Activated CD4-positive, alpha-beta T cell treated with anti-CD3 and anti-CD28 coated beads, Interleukin-2, amount 10 ng/mL, durations not matched to agents 7 days and 5 days (primary cell): Measurements from ENCODE around the gene STK26. TPM values are rescaled to one million over a fixed set of nuclear protein-coding genes. Genes with fewer than 3 reads are reported as not detected.
"Not testable (repeated sequence)": the region's sequence is repeated elsewhere in the genome, so short reads cannot be mapped to it uniquely, and the experiment has no call there.

Source experiments
- CTCF ChIA-PET: fragments of 350-600 bp; sonication (Branson Sonifier 250); formaldehyde crosslinking; loops from one replicate; lab custom pipeline; 2021; ENCODE audit warnings: antibody characterized with exemption; lab: Charles Lee
- POLR2A ChIA-PET: fragments of 350-600 bp; sonication (Branson Sonifier 250); formaldehyde crosslinking; loops from one replicate; lab custom pipeline; 2021; ENCODE audit warnings: antibody characterized with exemption; lab: Charles Lee
- DNase-seq: peaks from one replicate; pipeline ENCODE4 v3.0.0-alpha.2; 2020
- H3K27ac Mint-ChIP-seq: one replicate; pipeline ENCODE4 v1.8.0; 2021; ENCODE audit warnings: mild to moderate bottlenecking, moderate library complexity, mixed read lengths
- H3K27me3 Mint-ChIP-seq: one replicate; pipeline ENCODE4 v1.8.0; 2021; ENCODE audit warnings: mixed read lengths
- H3K36me3 Mint-ChIP-seq: one replicate; pipeline ENCODE4 v1.8.0; 2021; ENCODE audit warnings: low read depth, mixed read lengths
- H3K4me1 Mint-ChIP-seq: one replicate; pipeline ENCODE4 v1.8.0; 2021; ENCODE audit warnings: mixed read lengths
- H3K4me3 Mint-ChIP-seq: one replicate; pipeline ENCODE4 v1.8.0; 2021; ENCODE audit warnings: mild to moderate bottlenecking, moderate library complexity, mixed read lengths
- H3K9me3 Mint-ChIP-seq: one replicate; pipeline ENCODE4 v1.8.0; 2021; ENCODE audit warnings: mixed read lengths
- total RNA-seq, 2 experiments: library from RNA; stranded (reverse); gene quantifications; one replicate each; pipeline ENCODE4 v1.2.3, GENCODE V29; 2021

STK26 gene
- total RNA-seq, 2 experiments from 2014 or later, result 46.2 to 59.9 TPM

- Mint-ChIP-seq H3K27me3 (no peaks in the 10 kb centered on the region), H3K36me3 (peaks cover 2% of the 10 kb centered on the region), H3K27ac (no peak overlapping the region), H3K9me3 (no peaks in the 10 kb centered on the region), H3K4me3 (no peak overlapping the region), H3K4me1 (peaks cover 8% of the 10 kb centered on the region)
- no peak for DNase-seq
- ChIA-PET POLR2A (no interaction called here), CTCF (no interaction called here)
These were observed 20.9 kb downstream of the STK26 start for GRCh38 chrX:132043977-132044376.

DNA sequence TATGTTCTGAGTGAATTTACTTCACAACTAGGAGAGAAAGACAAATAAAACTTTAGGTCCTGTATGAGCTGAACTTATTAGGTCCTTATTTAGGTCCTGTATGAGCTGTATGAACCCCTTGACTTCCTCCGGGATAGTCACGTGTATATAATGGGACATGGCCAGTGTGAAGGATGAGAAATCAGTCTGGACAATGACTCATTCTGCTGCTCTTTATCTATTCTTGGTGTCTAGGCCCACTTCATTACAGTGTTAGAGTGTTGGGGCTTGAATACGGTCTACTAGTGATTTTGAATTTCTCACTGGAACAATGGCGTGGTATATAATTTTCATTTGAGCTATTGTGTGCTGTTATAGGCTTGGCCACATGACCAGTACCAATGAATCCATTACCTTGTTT, 21.9 kb downstream of the STK26 start:
- Mint-ChIP-seq H3K27me3 (no peaks in the 10 kb centered on the region), H3K4me1 (peaks cover 6% of the 10 kb centered on the region), H3K4me3 (no peak overlapping the region), H3K36me3 (peaks cover 6% of the 10 kb centered on the region), H3K9me3 (no peaks in the 10 kb centered on the region), H3K27ac (no peak overlapping the region)
- ChIA-PET CTCF (interaction anchor here (0.9 kb wide), 1 partner anchor 65 kb away, joined by 3 read pairs; no protein-coding TSS in a partner anchor), POLR2A (no interaction called here)
- no peak for DNase-seq

DNA sequence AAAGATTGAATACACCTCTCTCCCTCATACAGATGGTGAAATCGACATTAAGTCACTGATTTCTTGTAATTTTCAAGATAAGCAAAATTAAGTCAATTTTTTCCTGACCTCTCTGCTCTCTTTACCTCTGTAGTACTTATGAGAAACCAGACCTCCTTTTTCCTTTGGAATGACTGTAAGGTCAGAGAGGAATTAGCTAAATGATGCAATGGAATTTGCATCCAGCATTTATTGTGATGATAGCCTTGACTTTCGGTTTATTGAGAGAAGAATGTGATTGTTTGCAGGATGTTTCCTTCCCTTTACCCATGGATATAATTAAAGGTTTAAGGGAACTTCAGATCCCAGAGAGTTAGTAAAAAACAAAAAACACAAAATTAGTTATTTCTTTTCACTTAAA, 22.4 kb downstream of the STK26 start:
- ChIA-PET POLR2A (no interaction called here), CTCF (interaction anchor here (0.9 kb wide), 1 partner anchor 65 kb away, joined by 3 read pairs; no protein-coding TSS in a partner anchor)
- Mint-ChIP-seq H3K4me3 (no peak overlapping the region), H3K4me1 (peaks cover 6% of the 10 kb centered on the region), H3K9me3 (no peaks in the 10 kb centered on the region), H3K36me3 (peaks cover 8% of the 10 kb centered on the region), H3K27ac (no peak overlapping the region), H3K27me3 (no peaks in the 10 kb centered on the region)
- no peak for DNase-seq

DNA sequence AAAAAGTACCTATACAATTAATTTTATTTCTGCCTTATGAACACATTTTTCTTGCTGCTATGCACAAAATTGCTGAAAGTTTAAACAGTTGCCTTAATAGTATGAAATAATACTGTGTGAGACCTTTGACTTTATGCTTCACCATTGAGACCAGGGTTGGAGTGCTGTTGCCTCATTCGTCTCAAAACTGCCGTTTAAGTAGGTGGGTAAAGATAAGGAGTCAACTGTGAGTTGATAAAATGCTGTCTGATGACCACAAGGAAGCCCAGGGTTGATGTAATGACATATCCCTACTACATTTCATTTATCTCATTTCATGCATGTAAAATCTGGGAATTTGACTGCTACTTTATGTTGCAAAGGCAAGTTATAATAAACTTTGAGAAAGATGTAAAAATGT, 23.4 kb downstream of the STK26 start:
- ChIA-PET POLR2A (no interaction called here), CTCF (no interaction called here)
- H3K4me1 Mint-ChIP-seq, result peaks cover 5% of the 10 kb centered on the region
- H3K36me3 Mint-ChIP-seq, result peaks cover 10% of the 10 kb centered on the region
- no peaks in the 10 kb centered on the region for H3K27me3 Mint-ChIP-seq
- H3K9me3 Mint-ChIP-seq, result no peaks in the 10 kb centered on the region
- H3K4me3 Mint-ChIP-seq, result no peak overlapping the region
- no peak for DNase-seq
- no peak overlapping the region for H3K27ac Mint-ChIP-seq

- H3K4me1 Mint-ChIP-seq, result not testable (repeated sequence)
These were observed 28.7 kb downstream of the STK26 start for GRCh38 chrX:132051778-132052177.

DNA sequence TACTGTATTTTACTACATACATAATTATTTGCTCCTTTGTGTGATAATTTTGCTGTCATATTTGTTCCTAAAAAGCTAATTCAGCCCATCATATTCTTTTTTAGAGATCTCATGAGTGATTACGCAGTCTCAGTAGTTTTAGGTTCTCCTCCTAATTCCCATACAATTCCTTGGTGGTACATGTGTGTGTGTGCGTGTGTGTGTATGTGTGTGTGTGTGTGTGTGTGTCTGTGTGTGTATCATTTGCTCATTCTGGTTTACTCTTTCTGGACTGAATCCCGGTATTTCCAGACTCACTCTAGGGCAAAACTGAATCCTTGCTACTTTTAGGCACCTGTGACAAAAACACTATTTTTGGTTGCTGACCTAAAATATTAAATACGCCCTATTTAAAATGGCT, 34.9 kb downstream of the STK26 start:
- Mint-ChIP-seq H3K4me1 (peaks cover 4% of the 10 kb centered on the region), H3K9me3 (no peaks in the 10 kb centered on the region), H3K27ac (no peak overlapping the region), H3K36me3 (peaks cover 8% of the 10 kb centered on the region), H3K4me3 (no peak overlapping the region), H3K27me3 (no peaks in the 10 kb centered on the region)
- no peak for DNase-seq
- ChIA-PET CTCF (interaction anchor here (0.7 kb wide), 1 partner anchor 166 kb away, joined by 3 read pairs; no protein-coding TSS in a partner anchor), POLR2A (no interaction called here)

More at GRCh38 chrX:132051778-132052177, 28.7 kb downstream of the STK26 start:
- peaks cover 19% of the 10 kb centered on the region for H3K36me3 Mint-ChIP-seq
- POLR2A ChIA-PET, H3K27me3 Mint-ChIP-seq, H3K4me3 Mint-ChIP-seq, CTCF ChIA-PET, DNase-seq, H3K9me3 Mint-ChIP-seq, H3K27ac Mint-ChIP-seq: not testable (repeated sequence)

DNA sequence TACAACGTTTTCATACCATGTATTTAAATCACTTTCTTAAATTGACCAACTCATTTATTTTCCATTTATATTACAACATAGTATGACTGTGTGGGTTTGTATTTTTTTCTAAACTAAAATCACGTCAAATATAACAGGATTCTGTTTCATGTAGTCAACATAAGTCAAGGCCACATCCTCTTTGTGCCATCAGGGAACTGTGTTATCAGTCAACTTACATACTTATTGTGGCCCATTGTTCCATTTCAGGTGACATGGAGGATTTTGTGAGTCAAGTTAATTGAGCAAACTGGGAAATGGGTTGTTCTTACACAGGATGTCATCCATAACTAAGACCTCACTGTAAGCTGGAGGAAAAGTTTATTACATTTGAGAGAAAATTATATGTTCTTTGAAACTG, 35.9 kb downstream of the STK26 start:
- Mint-ChIP-seq H3K27ac (no peak overlapping the region), H3K36me3 (peaks cover 10% of the 10 kb centered on the region), H3K4me3 (no peak overlapping the region), H3K4me1 (peaks cover 4% of the 10 kb centered on the region), H3K27me3 (no peaks in the 10 kb centered on the region), H3K9me3 (no peaks in the 10 kb centered on the region)
- ChIA-PET POLR2A (no interaction called here), CTCF (interaction anchor here (0.8 kb wide), 1 partner anchor 11 kb away, joined by 3 read pairs; no protein-coding TSS in a partner anchor)
- no peak for DNase-seq

GRCh38 chrX:132059973-132060540, 37.0 kb downstream of the STK26 start:
- no peak overlapping the region for H3K27ac Mint-ChIP-seq
- ChIA-PET CTCF (no interaction called here), POLR2A (no interaction called here)
- H3K4me3 Mint-ChIP-seq, result no peak overlapping the region
- H3K27me3 Mint-ChIP-seq, result no peaks in the 10 kb centered on the region
- no peaks in the 10 kb centered on the region for H3K9me3 Mint-ChIP-seq
- no peak for DNase-seq
- peaks cover 4% of the 10 kb centered on the region for H3K4me1 Mint-ChIP-seq
- peaks cover 10% of the 10 kb centered on the region for H3K36me3 Mint-ChIP-seq

- Mint-ChIP-seq H3K36me3 (peaks cover 6% of the 10 kb centered on the region), H3K27ac (no peak overlapping the region), H3K4me3 (no peak overlapping the region), H3K9me3 (no peaks in the 10 kb centered on the region), H3K4me1 (no peaks in the 10 kb centered on the region), H3K27me3 (no peaks in the 10 kb centered on the region)
- CTCF ChIA-PET, result interaction anchor here (0.8 kb wide), 1 partner anchor 8 kb away, joined by 3 read pairs; no protein-coding TSS in a partner anchor
- POLR2A ChIA-PET, result no interaction called here
- no peak for DNase-seq
These were observed 40.2 kb downstream of the STK26 start for GRCh38 chrX:132063334-132063733.

DNA sequence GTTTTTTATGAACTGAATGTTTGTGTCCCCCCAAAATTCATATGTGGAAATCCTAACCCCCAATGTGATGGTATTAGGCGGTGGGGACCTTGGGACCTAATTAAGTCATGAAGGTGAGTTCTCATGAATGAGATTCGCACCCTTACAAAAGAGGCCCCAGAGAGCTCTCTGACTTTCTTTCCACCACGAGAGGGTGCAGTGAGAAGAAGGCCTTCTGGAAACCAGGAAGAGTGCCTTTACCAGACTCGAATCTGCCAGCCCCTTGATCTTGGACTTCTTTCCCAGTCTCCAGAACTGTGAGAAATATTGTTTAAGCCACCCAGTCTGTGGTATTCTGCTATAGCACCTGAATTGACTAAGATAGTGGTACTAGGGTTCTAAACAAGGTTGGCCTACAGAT, 40.8 kb downstream of the STK26 start:
- H3K36me3 Mint-ChIP-seq, result peaks cover 9% of the 10 kb centered on the region
- POLR2A ChIA-PET, result no interaction called here

GRCh38 chrX:132068405-132068804, 45.3 kb downstream of the STK26 start:
- H3K4me1 Mint-ChIP-seq, result no peaks in the 10 kb centered on the region
- POLR2A ChIA-PET, result no interaction called here
- no peak overlapping the region for H3K4me3 Mint-ChIP-seq

More for the DNA sequence above, 40.8 kb downstream of the STK26 start:
- no peak for DNase-seq
- no peaks in the 10 kb centered on the region for H3K4me1 Mint-ChIP-seq
- no peaks in the 10 kb centered on the region for H3K27me3 Mint-ChIP-seq
- CTCF ChIA-PET, result interaction anchor here (0.8 kb wide), 1 partner anchor 8 kb away, joined by 3 read pairs; no protein-coding TSS in a partner anchor
- no peaks in the 10 kb centered on the region for H3K9me3 Mint-ChIP-seq
- H3K27ac Mint-ChIP-seq, result no peak overlapping the region
- H3K4me3 Mint-ChIP-seq, result no peak overlapping the region

DNA sequence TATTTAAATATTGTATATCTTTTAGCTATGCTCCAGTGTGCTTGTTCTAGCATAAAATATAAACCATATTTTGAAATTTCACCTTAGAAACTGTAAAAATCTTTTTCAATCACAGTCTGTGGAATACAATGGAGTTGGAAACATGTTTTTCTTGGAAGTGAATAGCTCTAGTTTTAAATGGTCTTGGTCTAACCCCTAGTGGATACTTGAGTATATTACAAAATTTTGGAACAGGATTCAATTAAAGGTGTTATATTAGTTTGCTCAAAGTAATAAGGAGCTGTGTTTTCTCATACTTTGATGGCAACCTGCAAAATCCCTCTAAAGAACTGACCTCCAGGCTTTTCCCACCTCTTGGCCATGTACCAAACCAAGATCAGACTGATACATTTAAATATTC, 48.2 kb downstream of the STK26 start:
- H3K27ac Mint-ChIP-seq, result no peak overlapping the region
- no peaks in the 10 kb centered on the region for H3K4me1 Mint-ChIP-seq
- H3K4me3 Mint-ChIP-seq, result no peak overlapping the region
- CTCF ChIA-PET, result interaction anchor here (0.5 to 1.2 kb wide), 5 partner anchors 16 to 1444 kb away, joined by 3 to 5 read pairs (median 3); no protein-coding TSS in a partner anchor
- H3K9me3 Mint-ChIP-seq, result no peaks in the 10 kb centered on the region
- DNase-seq, result no peak
- POLR2A ChIA-PET, result interaction anchor here (0.7 kb wide), 1 partner anchor 560 kb away, joined by 3 read pairs; no protein-coding TSS in a partner anchor
- H3K27me3 Mint-ChIP-seq, result no peaks in the 10 kb centered on the region
- H3K36me3 Mint-ChIP-seq, result peaks cover 11% of the 10 kb centered on the region

More at GRCh38 chrX:132068405-132068804, 45.3 kb downstream of the STK26 start:
- Mint-ChIP-seq H3K27me3 (no peaks in the 10 kb centered on the region), H3K36me3 (peaks cover 11% of the 10 kb centered on the region), H3K9me3 (no peaks in the 10 kb centered on the region), H3K27ac (no peak overlapping the region)
- CTCF ChIA-PET, result no interaction called here
- no peak for DNase-seq

DNA sequence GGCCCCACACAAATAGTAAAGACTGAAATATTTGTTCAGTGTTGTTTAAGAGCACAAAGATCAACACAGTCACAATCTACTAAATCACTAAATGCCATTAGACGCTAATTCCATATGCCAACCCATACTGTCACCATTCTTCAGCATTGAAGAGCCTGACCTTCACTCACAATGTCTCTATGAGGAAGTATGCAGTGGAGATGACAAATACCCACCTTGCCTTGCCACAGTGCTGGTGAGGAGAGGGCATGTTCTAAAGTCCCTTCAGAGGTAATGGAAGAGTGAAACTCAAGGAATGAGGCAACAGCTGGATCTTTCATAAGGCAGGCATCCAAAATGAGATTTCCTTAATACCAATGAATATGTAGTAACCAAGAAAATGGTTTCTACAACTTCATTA, 54.3 kb downstream of the STK26 start:
- no peaks in the 10 kb centered on the region for H3K9me3 Mint-ChIP-seq
- peaks cover 1% of the 10 kb centered on the region for H3K36me3 Mint-ChIP-seq
- no peaks in the 10 kb centered on the region for H3K27me3 Mint-ChIP-seq
- no peaks in the 10 kb centered on the region for H3K4me1 Mint-ChIP-seq
- CTCF ChIA-PET, result no interaction called here
- no peak for DNase-seq
- no peak overlapping the region for H3K4me3 Mint-ChIP-seq
- POLR2A ChIA-PET, result no interaction called here
- H3K27ac Mint-ChIP-seq, result no peak overlapping the region
